ENCODE measurements around the gene CELA2A.
A peak's percentile ranks its signal among the peaks of the same experiment; 100 is the strongest.
"Not testable (repeated sequence)": the region's sequence is repeated elsewhere in the genome, so short reads cannot be mapped to it uniquely, and the experiment has no call there.

CELA2A gene

GRCh38 chr1:15426492-15427279, 29.8 kb upstream of the CELA2A start:
- Histone ChIP-seq H3K9me3 (ENCODE audit: severe bottlenecking) (no peaks in the 10 kb centered on the region), H3K4me3 (ENCODE audit: low read depth, low read length) (no peak overlapping the region), H3K36me3 (peaks cover 73% of the 10 kb centered on the region), H3K27me3 (ENCODE audit: insufficient read depth, low read depth, severe bottlenecking) (no peaks in the 10 kb centered on the region), H3K27ac (no peak overlapping the region)
- TF ChIP-seq CTCF (IDR thresholded peaks at IDR 0.05; ENCODE audit: low read depth, low read length): no peak
- DNase-seq: no peak

GRCh38 chr1:15427280-15427666, 29.3 kb upstream of the CELA2A start:
- Histone ChIP-seq H3K27ac (peak overlapping the region; percentile 31), H3K36me3 (peaks cover 75% of the 10 kb centered on the region), H3K4me3 (ENCODE audit: low read depth, low read length) (no peak overlapping the region), H3K9me3 (ENCODE audit: severe bottlenecking) (no peaks in the 10 kb centered on the region), H3K27me3 (ENCODE audit: insufficient read depth, low read depth, severe bottlenecking) (no peaks in the 10 kb centered on the region)
- no peak for DNase-seq
- no peak for TF ChIP-seq CTCF (IDR thresholded peaks at IDR 0.05; ENCODE audit: low read depth, low read length)

GRCh38 chr1:15428252-15428651, 28.3 kb upstream of the CELA2A start:
- peaks cover 78% of the 10 kb centered on the region for H3K36me3 ChIP-seq
- H3K4me3 ChIP-seq (ENCODE audit: low read depth, low read length); H3K27ac ChIP-seq; H3K27me3 ChIP-seq (ENCODE audit: insufficient read depth, low read depth, severe bottlenecking); H3K9me3 ChIP-seq (ENCODE audit: severe bottlenecking); DNase-seq: not testable (repeated sequence)

- H3K4me3 ChIP-seq (ENCODE audit: low read depth, low read length): no peak overlapping the region
- H3K9me3 ChIP-seq (ENCODE audit: severe bottlenecking): no peaks in the 10 kb centered on the region
- H3K36me3 ChIP-seq: peaks cover 72% of the 10 kb centered on the region
- H3K27me3 ChIP-seq (ENCODE audit: insufficient read depth, low read depth, severe bottlenecking): no peaks in the 10 kb centered on the region
- DNase-seq: no peak
- no peak overlapping the region for H3K27ac ChIP-seq
- no peak for TF ChIP-seq CTCF (IDR thresholded peaks at IDR 0.05; ENCODE audit: low read depth, low read length)
These were observed 27.6 kb upstream of the CELA2A start for GRCh38 chr1:15428815-15429435.

GRCh38 chr1:15429701-15430149, 26.8 kb upstream of the CELA2A start:
- Histone ChIP-seq H3K36me3 (peaks cover 69% of the 10 kb centered on the region), H3K4me3 (ENCODE audit: low read depth, low read length) (no peak overlapping the region), H3K27me3 (ENCODE audit: insufficient read depth, low read depth, severe bottlenecking) (no peaks in the 10 kb centered on the region), H3K9me3 (ENCODE audit: severe bottlenecking) (no peaks in the 10 kb centered on the region), H3K27ac (peak overlapping the region; percentile 33; the same call in 1 of the 2 replicates)
- DNase-seq: no peak
- no peak for TF ChIP-seq CTCF (IDR thresholded peaks at IDR 0.05; ENCODE audit: low read depth, low read length)

GRCh38 chr1:15430787-15431570, 25.6 kb upstream of the CELA2A start:
- peak overlapping the region; percentile 93 for H3K27ac ChIP-seq
- DNase-seq: peak; percentile 82
- TF ChIP-seq CTCF (IDR thresholded peaks at IDR 0.05; ENCODE audit: low read depth, low read length): peak; percentile 96

More at GRCh38 chr1:15430787-15431570, 25.6 kb upstream of the CELA2A start:
- Histone ChIP-seq H3K4me3 (ENCODE audit: low read depth, low read length) (no peak overlapping the region), H3K27me3 (ENCODE audit: insufficient read depth, low read depth, severe bottlenecking) (no peaks in the 10 kb centered on the region), H3K9me3 (ENCODE audit: severe bottlenecking) (no peaks in the 10 kb centered on the region), H3K36me3 (peaks cover 60% of the 10 kb centered on the region)

Measured in WERI-Rb-1 (cell line).